ENCODE results near the gene NEURL3. TPM values are rescaled to one million over a fixed set of nuclear protein-coding genes. Genes with fewer than 3 reads are reported as not detected.

NEURL3 gene
- total RNA-seq, 1 experiment from 2014 or later = not detected

DNA sequence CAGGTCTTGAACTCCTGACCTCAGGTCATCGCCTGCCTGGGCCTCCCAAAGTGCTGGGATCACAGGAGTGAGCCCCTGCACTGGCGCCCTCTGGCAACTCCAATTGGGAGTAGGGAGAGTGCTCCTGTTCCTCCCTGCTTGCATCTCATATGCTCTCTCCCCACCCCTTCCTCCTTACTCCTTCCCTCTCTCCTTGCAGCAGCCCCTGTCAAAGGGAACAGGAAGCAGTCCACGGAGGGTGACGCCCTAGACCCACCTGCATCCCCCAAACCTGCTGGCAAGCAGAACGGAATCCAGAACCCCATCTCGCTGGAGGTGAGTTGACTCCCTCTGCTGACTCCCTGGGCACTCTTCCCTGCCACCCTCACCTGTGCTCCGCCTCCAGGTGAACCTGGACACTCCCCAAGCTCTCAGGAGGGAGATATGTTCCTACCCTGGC, 42.1 kb upstream of the NEURL3 start:
- ChIA-PET POLR2A (no interaction called here), CTCF (interaction anchor here (0.6 to 2.0 kb wide), 3 partner anchors 12 to 141 kb away, joined by 3 to 10 read pairs (median 3); no protein-coding TSS in a partner anchor)
- no TSS peak for BruUV-seq (replicated peaks)
- H3K27me3 Mint-ChIP-seq (ENCODE audit: insufficient read depth, unreplicated experiment) = no peaks in the 10 kb centered on the region
- no peak for DNase-seq (ENCODE audit: unreplicated experiment)
- no peak overlapping the region for H3K4me3 Mint-ChIP-seq (ENCODE audit: unreplicated experiment)
- intact Hi-C loops (cut with micrococcal nuclease) = no loop called here
- H3K9me3 Mint-ChIP-seq (ENCODE audit: unreplicated experiment) = no peaks in the 10 kb centered on the region
- H3K4me1 Mint-ChIP-seq (ENCODE audit: insufficient read depth, unreplicated experiment) = no peaks in the 10 kb centered on the region
- H3K27ac Mint-ChIP-seq (ENCODE audit: low read depth, unreplicated experiment) = no peak overlapping the region
- H3K36me3 Mint-ChIP-seq (ENCODE audit: insufficient read depth, unreplicated experiment) = no peaks in the 10 kb centered on the region
- TF ChIP-seq, protein P1, sequence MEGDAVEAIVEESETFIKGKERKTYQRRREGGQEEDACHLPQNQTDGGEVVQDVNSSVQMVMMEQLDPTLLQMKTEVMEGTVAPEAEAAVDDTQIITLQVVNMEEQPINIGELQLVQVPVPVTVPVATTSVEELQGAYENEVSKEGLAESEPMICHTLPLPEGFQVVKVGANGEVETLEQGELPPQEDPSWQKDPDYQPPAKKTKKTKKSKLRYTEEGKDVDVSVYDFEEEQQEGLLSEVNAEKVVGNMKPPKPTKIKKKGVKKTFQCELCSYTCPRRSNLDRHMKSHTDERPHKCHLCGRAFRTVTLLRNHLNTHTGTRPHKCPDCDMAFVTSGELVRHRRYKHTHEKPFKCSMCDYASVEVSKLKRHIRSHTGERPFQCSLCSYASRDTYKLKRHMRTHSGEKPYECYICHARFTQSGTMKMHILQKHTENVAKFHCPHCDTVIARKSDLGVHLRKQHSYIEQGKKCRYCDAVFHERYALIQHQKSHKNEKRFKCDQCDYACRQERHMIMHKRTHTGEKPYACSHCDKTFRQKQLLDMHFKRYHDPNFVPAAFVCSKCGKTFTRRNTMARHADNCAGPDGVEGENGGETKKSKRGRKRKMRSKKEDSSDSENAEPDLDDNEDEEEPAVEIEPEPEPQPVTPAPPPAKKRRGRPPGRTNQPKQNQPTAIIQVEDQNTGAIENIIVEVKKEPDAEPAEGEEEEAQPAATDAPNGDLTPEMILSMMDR (IDR thresholded peaks at IDR 0.05; ENCODE audit: unreplicated experiment) = no peak

DNA sequence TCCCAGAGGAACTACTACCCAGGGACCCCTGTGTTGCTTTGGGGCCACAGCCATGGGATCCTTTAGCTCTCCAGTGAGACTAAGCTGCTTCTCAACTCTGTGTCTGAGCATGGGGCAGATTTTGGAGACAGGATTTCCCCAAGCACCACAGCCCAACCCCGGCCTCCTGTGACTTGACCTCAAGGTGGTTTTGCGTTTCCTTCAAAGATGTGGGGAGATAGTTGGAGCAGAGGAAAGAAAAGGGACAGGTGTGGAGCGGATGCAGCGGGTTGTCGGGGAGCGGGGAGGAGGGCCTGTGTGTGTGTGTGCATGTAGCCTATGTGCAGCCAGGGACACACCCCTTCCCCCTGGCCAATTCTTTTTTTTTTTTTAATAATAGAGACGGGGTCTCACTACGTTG, 41.6 kb upstream of the NEURL3 start:
- H3K4me1 Mint-ChIP-seq (ENCODE audit: insufficient read depth, unreplicated experiment) = no peaks in the 10 kb centered on the region
- H3K4me3 Mint-ChIP-seq (ENCODE audit: unreplicated experiment) = no peak overlapping the region
- ChIA-PET POLR2A (no interaction called here), CTCF (interaction anchor here (0.6 to 1.3 kb wide), 2 partner anchors 12 to 13 kb away, joined by 3 read pairs; no protein-coding TSS in a partner anchor)
- H3K27ac Mint-ChIP-seq (ENCODE audit: low read depth, unreplicated experiment) = no peak overlapping the region
- BruUV-seq (replicated peaks) = no TSS peak
- TF ChIP-seq, protein P1 (IDR thresholded peaks at IDR 0.05; ENCODE audit: unreplicated experiment) = no peak
- H3K27me3 Mint-ChIP-seq (ENCODE audit: insufficient read depth, unreplicated experiment) = no peaks in the 10 kb centered on the region
- intact Hi-C loops (cut with micrococcal nuclease) = no loop called here
- no peaks in the 10 kb centered on the region for H3K9me3 Mint-ChIP-seq (ENCODE audit: unreplicated experiment)
- no peak for DNase-seq (ENCODE audit: unreplicated experiment)
- no peaks in the 10 kb centered on the region for H3K36me3 Mint-ChIP-seq (ENCODE audit: insufficient read depth, unreplicated experiment)

- Mint-ChIP-seq H3K36me3 (ENCODE audit: insufficient read depth, unreplicated experiment) (no peaks in the 10 kb centered on the region), H3K9me3 (ENCODE audit: unreplicated experiment) (no peaks in the 10 kb centered on the region), H3K4me1 (ENCODE audit: insufficient read depth, unreplicated experiment) (no peaks in the 10 kb centered on the region), H3K27me3 (ENCODE audit: insufficient read depth, unreplicated experiment) (no peaks in the 10 kb centered on the region), H3K4me3 (ENCODE audit: unreplicated experiment) (no peak overlapping the region), H3K27ac (ENCODE audit: low read depth, unreplicated experiment) (no peak overlapping the region)
- no peak for DNase-seq (ENCODE audit: unreplicated experiment)
- intact Hi-C loops (cut with micrococcal nuclease) = no loop called here
- POLR2A ChIA-PET = no interaction called here
- TF ChIP-seq, protein P1 (IDR thresholded peaks at IDR 0.05; ENCODE audit: unreplicated experiment) = no peak
- CTCF ChIA-PET = no interaction called here
- BruUV-seq (replicated peaks) = no TSS peak
These were observed 41.2 kb upstream of the NEURL3 start for GRCh38 chr2:96546321-96546720.

DNA sequence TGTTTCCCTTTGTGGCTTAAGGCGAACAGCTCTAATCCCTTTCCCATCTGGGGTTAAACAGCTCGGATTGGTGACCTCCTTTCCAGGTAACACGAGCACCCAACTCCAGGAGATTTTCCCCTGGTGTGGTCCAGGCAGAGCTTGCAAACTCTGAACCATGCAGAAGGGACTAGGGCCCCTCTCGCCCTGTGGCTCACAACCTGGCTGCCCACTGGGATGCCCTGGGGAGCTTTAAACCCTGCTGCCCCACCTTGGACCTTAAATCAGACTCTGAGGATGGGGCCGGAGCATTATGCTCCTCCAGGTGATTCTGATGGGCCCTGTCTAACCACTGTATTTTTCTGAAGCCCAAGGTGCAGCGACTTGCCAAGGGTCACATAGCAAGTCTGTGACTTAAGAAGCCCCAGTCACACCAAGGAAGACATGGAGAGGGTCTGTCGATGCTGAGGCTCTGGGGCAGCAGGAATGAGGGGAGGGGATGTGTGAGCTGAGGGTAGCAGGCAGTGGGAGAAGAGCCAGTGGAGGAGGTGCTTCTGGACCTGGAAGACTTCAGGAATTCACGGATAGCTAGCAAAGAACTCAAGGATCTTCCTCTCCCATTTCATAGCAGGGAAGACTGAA, 37.3 kb upstream of the NEURL3 start:
- no peak overlapping the region for H3K27ac Mint-ChIP-seq (ENCODE audit: low read depth, unreplicated experiment)
- no peaks in the 10 kb centered on the region for H3K27me3 Mint-ChIP-seq (ENCODE audit: insufficient read depth, unreplicated experiment)
- H3K36me3 Mint-ChIP-seq (ENCODE audit: insufficient read depth, unreplicated experiment) = peaks cover 6% of the 10 kb centered on the region
- TF ChIP-seq, protein P1 (IDR thresholded peaks at IDR 0.05; ENCODE audit: unreplicated experiment) = no peak
- ChIA-PET POLR2A (interaction anchor here (1.2 to 3.0 kb wide), 2 partner anchors 11 kb away, joined by 3 to 6 read pairs; no protein-coding TSS in a partner anchor), CTCF (interaction anchor here (0.6 to 2.5 kb wide), 4 partner anchors 11 to 359 kb away, joined by 3 to 30 read pairs (median 4); no protein-coding TSS in a partner anchor)
- H3K4me1 Mint-ChIP-seq (ENCODE audit: insufficient read depth, unreplicated experiment) = peaks cover 8% of the 10 kb centered on the region
- no peaks in the 10 kb centered on the region for H3K9me3 Mint-ChIP-seq (ENCODE audit: unreplicated experiment)
- intact Hi-C loops (cut with micrococcal nuclease) = no loop called here
- no peak overlapping the region for H3K4me3 Mint-ChIP-seq (ENCODE audit: unreplicated experiment)
- DNase-seq (ENCODE audit: unreplicated experiment) = no peak
- no TSS peak for BruUV-seq (replicated peaks)
